IPS-NIHi11 (cell line): ENCODE measurements around the gene ACSL1.

ENCODE experiments used
- DNase-seq: peaks from one replicate; pipeline ENCODE4 v3.0.0; 2012; ENCODE audit warnings: mixed read lengths, low spot score

ACSL1 gene

GRCh38 chr4:184810720-184811119 lies 15.0 kb downstream of the ACSL1 start:
- DNase-seq: no peak

GRCh38 chr4:184808713-184809050 lies 17.1 kb downstream of the ACSL1 start:
- DNase-seq: no peak

GRCh38 chr4:184807797-184808712 lies 17.7 kb downstream of the ACSL1 start:
- peak; percentile 81 for DNase-seq

GRCh38 chr4:184807256-184807655 lies 18.5 kb downstream of the ACSL1 start:
- no peak for DNase-seq

- DNase-seq: no peak
Observed at GRCh38 chr4:184806711-184807110, 19.1 kb downstream of the ACSL1 start.

GRCh38 chr4:184806229-184806550 lies 19.6 kb downstream of the ACSL1 start:
- no peak for DNase-seq

- DNase-seq: peak; percentile 71
Observed at GRCh38 chr4:184805462-184806228, 20.1 kb downstream of the ACSL1 start.

GRCh38 chr4:184804621-184805020 lies 21.1 kb downstream of the ACSL1 start:
- no peak for DNase-seq

GRCh38 chr4:184803874-184804273 lies 21.9 kb downstream of the ACSL1 start:
- DNase-seq: no peak

- no peak for DNase-seq
Observed at GRCh38 chr4:184803133-184803532, 22.6 kb downstream of the ACSL1 start.

GRCh38 chr4:184802697-184803015 lies 23.1 kb downstream of the ACSL1 start:
- DNase-seq: no peak

- DNase-seq: no peak
Observed at GRCh38 chr4:184801781-184802696, 23.7 kb downstream of the ACSL1 start.

GRCh38 chr4:184798504-184798903 lies 27.3 kb downstream of the ACSL1 start:
- no peak for DNase-seq

- DNase-seq: no peak
Observed at GRCh38 chr4:184796906-184797305, 28.9 kb downstream of the ACSL1 start.

- no peak for DNase-seq
Observed at GRCh38 chr4:184795214-184795844, 30.4 kb downstream of the ACSL1 start.

GRCh38 chr4:184794470-184794869 lies 31.3 kb downstream of the ACSL1 start:
- no peak for DNase-seq

- no peak for DNase-seq
Observed at GRCh38 chr4:184793735-184794355, 31.9 kb downstream of the ACSL1 start.

- DNase-seq: no peak
Observed at GRCh38 chr4:184792950-184793555, 32.7 kb downstream of the ACSL1 start.

GRCh38 chr4:184792334-184792733 lies 33.4 kb downstream of the ACSL1 start:
- DNase-seq: no peak

GRCh38 chr4:184790826-184791225 lies 34.9 kb downstream of the ACSL1 start:
- no peak for DNase-seq
